ENCODE results near the gene ALDH4A1. TPM values are rescaled to one million over a fixed set of nuclear protein-coding genes. Genes with fewer than 3 reads are reported as not detected.

ALDH4A1 gene
- total RNA-seq, 1 donor from 2014 or later = 21.8 TPM

- no peak overlapping the region for H3K27ac ChIP-seq
- peaks cover 30% of the 10 kb centered on the region for H3K4me1 ChIP-seq
- no peaks in the 10 kb centered on the region for H3K36me3 ChIP-seq
- no peak overlapping the region for H3K27ac Mint-ChIP-seq
- H3K79me2 ChIP-seq (ENCODE audit: low read depth) = no peaks in the 10 kb centered on the region
- no peaks in the 10 kb centered on the region for H3K36me3 Mint-ChIP-seq
- no peak overlapping the region for H3K4me3 Mint-ChIP-seq
- H3K9me3 Mint-ChIP-seq = no peaks in the 10 kb centered on the region
- H3K4me2 ChIP-seq = no peak overlapping the region
- no peaks in the 10 kb centered on the region for H3K9me3 ChIP-seq (ENCODE audit: low read depth)
- peaks cover 6% of the 10 kb centered on the region for H3K27me3 Mint-ChIP-seq (ENCODE audit: insufficient read depth, low read depth)
- no peak overlapping the region for H3K4me3 ChIP-seq
- peaks cover 18% of the 10 kb centered on the region for H3F3A ChIP-seq (ENCODE audit: low read depth)
- no peaks in the 10 kb centered on the region for H3K27me3 ChIP-seq
- peaks cover 64% of the 10 kb centered on the region for H3K4me1 Mint-ChIP-seq
- H4K20me1 ChIP-seq (ENCODE audit: low read depth) = peaks cover 5% of the 10 kb centered on the region
- TF ChIP-seq EZH2phosphoT487 (IDR thresholded peaks at IDR 0.05) (no peak), EZH2 (IDR thresholded peaks at IDR 0.05) (no peak)
- TF ChIP-seq, protein P1, sequence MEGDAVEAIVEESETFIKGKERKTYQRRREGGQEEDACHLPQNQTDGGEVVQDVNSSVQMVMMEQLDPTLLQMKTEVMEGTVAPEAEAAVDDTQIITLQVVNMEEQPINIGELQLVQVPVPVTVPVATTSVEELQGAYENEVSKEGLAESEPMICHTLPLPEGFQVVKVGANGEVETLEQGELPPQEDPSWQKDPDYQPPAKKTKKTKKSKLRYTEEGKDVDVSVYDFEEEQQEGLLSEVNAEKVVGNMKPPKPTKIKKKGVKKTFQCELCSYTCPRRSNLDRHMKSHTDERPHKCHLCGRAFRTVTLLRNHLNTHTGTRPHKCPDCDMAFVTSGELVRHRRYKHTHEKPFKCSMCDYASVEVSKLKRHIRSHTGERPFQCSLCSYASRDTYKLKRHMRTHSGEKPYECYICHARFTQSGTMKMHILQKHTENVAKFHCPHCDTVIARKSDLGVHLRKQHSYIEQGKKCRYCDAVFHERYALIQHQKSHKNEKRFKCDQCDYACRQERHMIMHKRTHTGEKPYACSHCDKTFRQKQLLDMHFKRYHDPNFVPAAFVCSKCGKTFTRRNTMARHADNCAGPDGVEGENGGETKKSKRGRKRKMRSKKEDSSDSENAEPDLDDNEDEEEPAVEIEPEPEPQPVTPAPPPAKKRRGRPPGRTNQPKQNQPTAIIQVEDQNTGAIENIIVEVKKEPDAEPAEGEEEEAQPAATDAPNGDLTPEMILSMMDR (IDR thresholded peaks at IDR 0.05) = no peak
- H2AFZ ChIP-seq (replicated peaks) = no peak overlapping the region
- no peak for DNase-seq (ENCODE audit: low spot score)
- H3K9ac ChIP-seq = no peak overlapping the region
Observed at GRCh38 chr1:18943162-18943561, 40.8 kb upstream of the ALDH4A1 start.

GRCh38 chr1:18942340-18942739 is 40.0 kb upstream of the ALDH4A1 start:
- Histone ChIP-seq H3K9ac (no peak overlapping the region), H3K79me2 (ENCODE audit: low read depth) (no peaks in the 10 kb centered on the region), H3K9me3 (ENCODE audit: low read depth) (no peaks in the 10 kb centered on the region), H3K27ac (no peak overlapping the region), H2AFZ (replicated peaks) (no peak overlapping the region), H4K20me1 (ENCODE audit: low read depth) (peaks cover 5% of the 10 kb centered on the region), H3K4me2 (no peak overlapping the region), H3K27me3 (no peaks in the 10 kb centered on the region), H3F3A (ENCODE audit: low read depth) (peaks cover 18% of the 10 kb centered on the region), H3K4me1 (peaks cover 31% of the 10 kb centered on the region), H3K36me3 (no peaks in the 10 kb centered on the region), H3K4me3 (no peak overlapping the region)
- TF ChIP-seq EZH2phosphoT487 (IDR thresholded peaks at IDR 0.05) = no peak
- TF ChIP-seq, protein P1 (IDR thresholded peaks at IDR 0.05) = no peak
- no peak for TF ChIP-seq EZH2 (IDR thresholded peaks at IDR 0.05)
- H3K27me3 Mint-ChIP-seq (ENCODE audit: insufficient read depth, low read depth) = peaks cover 6% of the 10 kb centered on the region
- no peak overlapping the region for H3K4me3 Mint-ChIP-seq
- H3K36me3 Mint-ChIP-seq = no peaks in the 10 kb centered on the region
- H3K4me1 Mint-ChIP-seq = peaks cover 56% of the 10 kb centered on the region
- peak overlapping the region; percentile 96 for H3K27ac Mint-ChIP-seq
- no peak for DNase-seq (ENCODE audit: low spot score)
- H3K9me3 Mint-ChIP-seq = no peaks in the 10 kb centered on the region

DNA sequence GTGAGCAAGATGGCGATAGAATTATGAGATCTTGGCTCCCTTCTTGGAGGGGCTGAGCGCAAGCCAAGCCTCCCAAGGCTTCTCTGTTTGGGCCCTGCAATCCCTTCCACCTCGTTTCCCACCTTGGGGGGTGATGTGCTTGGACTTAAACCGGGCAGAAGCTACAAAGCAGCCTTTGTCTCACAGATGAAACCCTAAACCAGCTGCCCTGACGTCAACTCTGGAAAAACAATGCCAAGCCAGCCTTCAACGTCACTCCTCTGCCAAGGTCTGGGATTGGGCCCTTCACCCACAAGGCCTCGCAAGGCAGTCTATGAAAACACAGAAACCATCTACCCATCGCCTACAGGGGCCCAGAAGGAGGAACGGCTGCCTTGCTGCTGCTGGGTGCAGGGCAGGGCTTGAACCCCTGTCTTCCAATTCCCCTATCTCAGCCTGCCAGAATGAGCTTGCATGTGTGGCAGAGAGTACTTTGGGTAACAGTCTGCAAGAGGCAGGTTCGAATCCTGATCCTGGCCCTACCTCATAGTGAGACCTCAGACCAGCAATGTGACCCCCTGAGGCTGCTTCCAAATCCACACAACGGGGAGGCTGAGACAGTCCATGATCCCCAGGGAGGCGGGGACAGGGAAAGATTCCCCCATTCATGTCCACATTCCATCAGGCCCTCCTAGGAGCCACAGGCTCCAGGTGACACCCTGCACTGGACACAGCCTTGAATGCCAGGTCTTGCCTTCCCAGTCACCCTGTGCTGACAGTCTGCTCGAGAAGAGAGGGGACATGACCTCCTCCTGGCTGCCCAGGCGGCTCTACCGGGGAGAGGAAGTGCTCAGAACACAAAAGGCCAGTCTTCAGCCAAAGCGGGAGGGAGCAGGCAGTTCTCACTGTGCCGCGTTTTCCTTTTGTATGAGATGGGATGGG is 39.1 kb upstream of the ALDH4A1 start:
- Histone ChIP-seq H3K27ac (no peak overlapping the region), H3K79me2 (ENCODE audit: low read depth) (no peaks in the 10 kb centered on the region), H3K27me3 (no peaks in the 10 kb centered on the region), H3K36me3 (no peaks in the 10 kb centered on the region), H3K4me3 (no peak overlapping the region), H3F3A (ENCODE audit: low read depth) (peaks cover 18% of the 10 kb centered on the region), H3K9me3 (ENCODE audit: low read depth) (no peaks in the 10 kb centered on the region), H3K4me2 (peak overlapping the region; percentile 38), H2AFZ (replicated peaks) (no peak overlapping the region), H3K9ac (no peak overlapping the region), H4K20me1 (ENCODE audit: low read depth) (peaks cover 5% of the 10 kb centered on the region), H3K4me1 (peaks cover 31% of the 10 kb centered on the region)
- H3K4me3 Mint-ChIP-seq = no peak overlapping the region
- H3K27me3 Mint-ChIP-seq (ENCODE audit: insufficient read depth, low read depth) = peaks cover 9% of the 10 kb centered on the region
- H3K36me3 Mint-ChIP-seq = no peaks in the 10 kb centered on the region
- H3K4me1 Mint-ChIP-seq = peaks cover 56% of the 10 kb centered on the region
- no peaks in the 10 kb centered on the region for H3K9me3 Mint-ChIP-seq
- peak; percentile 74 for DNase-seq (ENCODE audit: low spot score)
- no peak for TF ChIP-seq EZH2phosphoT487 (IDR thresholded peaks at IDR 0.05)
- TF ChIP-seq, protein P1 (IDR thresholded peaks at IDR 0.05) = no peak
- TF ChIP-seq EZH2 (IDR thresholded peaks at IDR 0.05) = no peak
- H3K27ac Mint-ChIP-seq = peak overlapping the region; percentile 96
